ENCODE data around the gene EXOC3L1. TPM values are rescaled to one million over a fixed set of nuclear protein-coding genes. Genes with fewer than 3 reads are reported as not detected.
A peak's percentile ranks its signal among the peaks of the same experiment; 100 is the strongest.

Gene EXOC3L1
- total and polyA plus RNA-seq, 2 donors (not counting 1 experiment from before 2014, with no cell fraction given): 0.09 to 0.33 TPM

- TF ChIP-seq CTCF (conservative IDR thresholded peaks at IDR 0.05 in 1 of 2, IDR thresholded peaks at IDR 0.05 in 1 of 2; ENCODE audit: low read depth in 1 of 2, low read length in 2 of 2) (no peak), EZH2 (IDR thresholded peaks at IDR 0.05; ENCODE audit: low read length, missing control alignments) (no peak)
- Histone ChIP-seq H3K79me2 (ENCODE audit: control insufficient read depth, insufficient read depth, low read length) (no peaks in the 10 kb centered on the region), H3K36me3 (ENCODE audit: control insufficient read depth, insufficient read depth, low read length) (peaks cover 2% of the 10 kb centered on the region), H3K4me1 (ENCODE audit: control insufficient read depth, extremely low read depth, insufficient read depth, low read length) (peaks cover 2% of the 10 kb centered on the region), H3K9me3 (ENCODE audit: control insufficient read depth, insufficient read depth, low read depth, low read length) (no peaks in the 10 kb centered on the region), H3K27ac (ENCODE audit: insufficient read depth, low read length) (no peak overlapping the region), H2AFZ (ENCODE audit: low read length) (no peak overlapping the region), H3K9ac (ENCODE audit: insufficient read depth, low read length) (no peak overlapping the region), H3K4me3 (replicated peaks in 1 of 4; ENCODE audit: control extremely low read depth in 1 of 4, insufficient read depth in 1 of 4, low read depth in 3 of 4, low read length in 4 of 4) (peak overlapping the region in 1 of 4 experiments; percentile 35), H3K27me3 (ENCODE audit: control insufficient read depth, insufficient read depth, low read length) (no peaks in the 10 kb centered on the region), H3K4me2 (ENCODE audit: extremely low read depth, insufficient read depth, low read length) (peak overlapping the region; percentile 40), H4K20me1 (ENCODE audit: control insufficient read depth, extremely low read depth, insufficient read depth, low read length) (no peaks in the 10 kb centered on the region)
- no peak for DNase-seq (ENCODE audit: low read depth in 2 of 2)
Observed at GRCh38 chr16:67154578-67155294, 35.2 kb downstream of the EXOC3L1 start.

DNA sequence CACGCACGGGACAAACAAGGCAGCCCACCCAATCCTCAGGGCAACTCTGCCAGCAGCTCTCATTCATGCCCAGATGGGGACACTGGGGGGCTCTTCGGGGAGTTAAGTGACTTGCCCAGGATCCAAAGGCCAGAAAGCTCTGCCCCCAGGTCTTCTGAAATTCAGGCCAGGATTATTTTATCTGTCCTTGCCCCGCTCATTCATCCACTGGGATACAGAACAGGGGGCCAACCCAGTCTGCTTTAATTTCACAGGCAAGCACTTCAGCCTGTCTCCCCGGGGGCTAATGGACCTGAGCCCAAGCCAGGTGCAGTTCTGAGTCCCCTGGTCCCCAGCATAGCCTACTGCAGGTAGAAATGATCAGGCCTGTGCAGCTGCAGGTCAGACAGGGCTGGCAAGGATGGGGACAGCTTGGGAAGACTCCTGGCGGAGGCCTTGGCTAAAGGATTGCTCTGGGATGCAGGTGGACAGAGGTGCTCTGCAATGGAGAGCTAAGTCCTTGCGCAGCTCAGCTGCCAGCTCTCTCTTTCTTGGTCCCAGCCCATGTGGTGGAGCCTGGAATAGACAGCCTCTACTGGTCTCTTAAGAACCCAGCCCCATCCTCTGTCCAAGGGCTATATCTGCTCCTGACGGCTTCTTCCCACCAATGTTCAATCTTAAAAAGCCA lies 38.4 kb downstream of the EXOC3L1 start:
- Histone ChIP-seq H3K4me1 (ENCODE audit: control insufficient read depth, extremely low read depth, insufficient read depth, low read length) (peaks cover 2% of the 10 kb centered on the region), H3K4me3 (replicated peaks in 1 of 4; ENCODE audit: control extremely low read depth in 1 of 4, insufficient read depth in 1 of 4, low read depth in 3 of 4, low read length in 4 of 4) (peak overlapping the region in 2 of 4 experiments; percentile 68 to 78), H3K27ac (ENCODE audit: insufficient read depth, low read length) (peak overlapping the region; percentile 86), H3K36me3 (ENCODE audit: control insufficient read depth, insufficient read depth, low read length) (peaks cover 14% of the 10 kb centered on the region), H3K9ac (ENCODE audit: insufficient read depth, low read length) (peak overlapping the region; percentile 95), H3K9me3 (ENCODE audit: control insufficient read depth, insufficient read depth, low read depth, low read length) (no peaks in the 10 kb centered on the region), H2AFZ (ENCODE audit: low read length) (peak overlapping the region; percentile 2), H3K79me2 (ENCODE audit: control insufficient read depth, insufficient read depth, low read length) (no peaks in the 10 kb centered on the region), H3K27me3 (ENCODE audit: control insufficient read depth, insufficient read depth, low read length) (no peaks in the 10 kb centered on the region), H4K20me1 (ENCODE audit: control insufficient read depth, extremely low read depth, insufficient read depth, low read length) (no peaks in the 10 kb centered on the region), H3K4me2 (ENCODE audit: extremely low read depth, insufficient read depth, low read length) (peak overlapping the region; percentile 79)
- TF ChIP-seq CTCF (conservative IDR thresholded peaks at IDR 0.05 in 1 of 2, IDR thresholded peaks at IDR 0.05 in 1 of 2; ENCODE audit: low read depth in 1 of 2, low read length in 2 of 2) (no peak), EZH2 (IDR thresholded peaks at IDR 0.05; ENCODE audit: low read length, missing control alignments) (no peak)
- DNase-seq (ENCODE audit: low read depth in 2 of 2): no peak

DNA sequence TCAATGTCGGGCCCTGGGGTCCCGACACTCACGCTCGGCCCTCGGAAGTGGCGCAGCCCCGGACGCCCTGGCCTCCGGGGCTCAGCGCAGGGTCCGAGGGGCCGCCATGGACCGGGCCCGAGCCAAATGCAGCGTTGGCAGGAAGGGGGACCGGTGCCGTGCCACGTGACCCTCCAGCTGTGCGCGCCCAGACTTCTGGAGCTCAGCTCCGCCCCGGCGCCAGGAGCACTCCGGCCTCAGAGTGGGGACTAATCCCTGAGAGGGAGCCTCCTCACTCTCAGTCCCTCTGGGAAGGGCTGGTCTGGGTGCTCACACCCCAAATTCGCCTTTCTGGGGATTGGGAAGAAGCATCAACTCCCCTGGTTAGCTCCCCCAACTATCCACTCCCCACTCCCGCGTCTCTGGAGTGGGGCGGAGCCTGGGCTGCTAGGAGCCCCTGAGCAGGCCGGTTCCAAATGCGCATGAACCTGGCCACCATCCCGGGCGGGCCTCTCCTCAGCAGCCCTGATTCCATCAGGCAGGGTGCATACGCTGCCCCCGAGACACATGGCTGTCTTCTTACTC lies 39.0 kb downstream of the EXOC3L1 start, which contains the start of gene B3GNT9:
Gene B3GNT9 (minus strand): TSS at position 166 of the 564 bp plus-strand sequence. CDS start 513 bp downstream, outside the sequence.
- Histone ChIP-seq H4K20me1 (ENCODE audit: control insufficient read depth, extremely low read depth, insufficient read depth, low read length) (no peaks in the 10 kb centered on the region), H3K79me2 (ENCODE audit: control insufficient read depth, insufficient read depth, low read length) (no peaks in the 10 kb centered on the region), H3K4me1 (ENCODE audit: control insufficient read depth, extremely low read depth, insufficient read depth, low read length) (peaks cover 2% of the 10 kb centered on the region), H3K9me3 (ENCODE audit: control insufficient read depth, insufficient read depth, low read depth, low read length) (no peaks in the 10 kb centered on the region), H3K36me3 (ENCODE audit: control insufficient read depth, insufficient read depth, low read length) (peaks cover 16% of the 10 kb centered on the region), H3K27ac (ENCODE audit: insufficient read depth, low read length) (peak within 1 kb of the TSS; percentile 86), H2AFZ (ENCODE audit: low read length) (peak within 1 kb of the TSS; percentile 81), H3K9ac (ENCODE audit: insufficient read depth, low read length) (peak within 1 kb of the TSS; percentile 95), H3K4me3 (replicated peaks in 1 of 4; ENCODE audit: control extremely low read depth in 1 of 4, insufficient read depth in 1 of 4, low read depth in 3 of 4, low read length in 4 of 4) (peak within 1 kb of the TSS; percentile 53 to 78 (median 70)), H3K27me3 (ENCODE audit: control insufficient read depth, insufficient read depth, low read length) (no peaks in the 10 kb centered on the region), H3K4me2 (ENCODE audit: extremely low read depth, insufficient read depth, low read length) (peak within 1 kb of the TSS; percentile 79)
- no peak for TF ChIP-seq CTCF (conservative IDR thresholded peaks at IDR 0.05 in 1 of 2, IDR thresholded peaks at IDR 0.05 in 1 of 2; ENCODE audit: low read depth in 1 of 2, low read length in 2 of 2)
- TF ChIP-seq EZH2 (IDR thresholded peaks at IDR 0.05; ENCODE audit: low read length, missing control alignments): no peak
- DNase-seq (ENCODE audit: low read depth in 2 of 2): peak; percentile 77 to 81

Data from fibroblast of lung (primary cell).